RWPE1 (cell line): Measurements from ENCODE around the gene TEAD2.
A peak's percentile ranks its signal among the peaks of the same experiment; 100 is the strongest.

Experiments used
- CTCF ChIA-PET: fragments of 350-600 bp; sonication (Branson Sonifier 250); formaldehyde crosslinking; extraction: SDS; loops from one replicate; lab custom pipeline; 2021; lab: Yijun Ruan, JAX
- POLR2A ChIA-PET: fragments of 400-600 bp; formaldehyde crosslinking; extraction: SDS; loops from one replicate; lab custom pipeline; 2020; ENCODE audit warnings: antibody characterized with exemption; ENCODE audit not compliant: low non-redundant PET; lab: Yijun Ruan, JAX
- DNase-seq: peaks from one replicate; pipeline ENCODE4 v3.0.0; 2012; ENCODE audit warnings: low spot score
- H3K27ac ChIP-seq: fragments of 450-650 bp; 2 replicates; pipeline ENCODE4 v1.5.1; 2017
- TF ChIP-seq, protein P1 (sequence below): fragments of 450-650 bp; conservative IDR thresholded peaks from 2 replicates; pipeline ENCODE4 v1.5.1; 2017; ENCODE audit warnings: low read depth, mild to moderate bottlenecking

The TEAD2 gene

DNA sequence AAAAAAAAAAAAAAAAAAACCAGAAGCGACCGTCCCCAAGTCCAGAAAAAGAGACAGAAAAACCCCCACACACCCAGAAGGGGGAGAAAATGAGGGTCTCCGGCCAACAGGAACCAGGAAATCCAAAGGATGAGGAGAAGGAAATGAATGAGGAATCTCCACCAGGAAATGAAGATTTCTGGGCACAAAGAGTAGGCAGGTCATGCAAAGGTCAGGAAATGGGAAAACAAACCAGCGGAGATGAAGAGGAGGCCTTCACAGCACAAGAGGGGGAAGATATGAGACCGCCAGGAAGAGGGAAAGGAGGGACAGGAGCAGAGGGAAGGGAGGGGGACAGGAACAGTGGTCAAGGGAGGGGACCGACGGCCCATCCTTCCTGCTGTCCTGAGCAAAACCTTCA lies 5.8 kb downstream of the TEAD2 start:
- H3K27ac ChIP-seq: 0 out of 2 replicates have a peak overlapping the region, but pooled peaks have one; percentile 29
- POLR2A ChIA-PET: no interaction called here
- DNase-seq: no peak
- TF ChIP-seq, protein P1, sequence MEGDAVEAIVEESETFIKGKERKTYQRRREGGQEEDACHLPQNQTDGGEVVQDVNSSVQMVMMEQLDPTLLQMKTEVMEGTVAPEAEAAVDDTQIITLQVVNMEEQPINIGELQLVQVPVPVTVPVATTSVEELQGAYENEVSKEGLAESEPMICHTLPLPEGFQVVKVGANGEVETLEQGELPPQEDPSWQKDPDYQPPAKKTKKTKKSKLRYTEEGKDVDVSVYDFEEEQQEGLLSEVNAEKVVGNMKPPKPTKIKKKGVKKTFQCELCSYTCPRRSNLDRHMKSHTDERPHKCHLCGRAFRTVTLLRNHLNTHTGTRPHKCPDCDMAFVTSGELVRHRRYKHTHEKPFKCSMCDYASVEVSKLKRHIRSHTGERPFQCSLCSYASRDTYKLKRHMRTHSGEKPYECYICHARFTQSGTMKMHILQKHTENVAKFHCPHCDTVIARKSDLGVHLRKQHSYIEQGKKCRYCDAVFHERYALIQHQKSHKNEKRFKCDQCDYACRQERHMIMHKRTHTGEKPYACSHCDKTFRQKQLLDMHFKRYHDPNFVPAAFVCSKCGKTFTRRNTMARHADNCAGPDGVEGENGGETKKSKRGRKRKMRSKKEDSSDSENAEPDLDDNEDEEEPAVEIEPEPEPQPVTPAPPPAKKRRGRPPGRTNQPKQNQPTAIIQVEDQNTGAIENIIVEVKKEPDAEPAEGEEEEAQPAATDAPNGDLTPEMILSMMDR: no peak
- CTCF ChIA-PET: no interaction called here

DNA sequence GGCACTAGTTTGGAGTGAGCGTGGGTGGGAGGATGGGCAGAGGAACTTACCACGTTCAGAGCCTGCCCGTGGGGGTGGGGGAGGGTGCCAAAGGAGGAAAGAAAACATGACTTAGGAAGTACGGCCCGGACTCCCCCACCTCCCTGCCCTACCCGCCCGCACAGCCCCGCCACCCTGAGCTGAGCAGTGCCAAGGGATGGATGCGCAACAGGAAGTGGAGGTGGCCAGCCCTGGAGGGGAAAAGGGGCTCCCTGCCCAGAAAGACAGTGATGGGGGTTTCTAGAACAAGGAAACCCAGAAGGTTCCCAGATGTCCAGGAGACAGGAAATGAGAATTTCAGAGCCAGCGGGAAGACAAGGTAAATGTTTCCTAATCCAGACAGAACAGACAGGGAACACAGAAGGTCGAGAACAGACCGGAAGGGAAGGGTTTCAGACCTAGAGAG lies 6.3 kb downstream of the TEAD2 start:
- POLR2A ChIA-PET: no interaction called here
- H3K27ac ChIP-seq: peak overlapping the region; percentile 13; the same call in 1 of the 2 replicates
- DNase-seq: no peak
- CTCF ChIA-PET: no interaction called here
- TF ChIP-seq, protein P1: no peak

DNA sequence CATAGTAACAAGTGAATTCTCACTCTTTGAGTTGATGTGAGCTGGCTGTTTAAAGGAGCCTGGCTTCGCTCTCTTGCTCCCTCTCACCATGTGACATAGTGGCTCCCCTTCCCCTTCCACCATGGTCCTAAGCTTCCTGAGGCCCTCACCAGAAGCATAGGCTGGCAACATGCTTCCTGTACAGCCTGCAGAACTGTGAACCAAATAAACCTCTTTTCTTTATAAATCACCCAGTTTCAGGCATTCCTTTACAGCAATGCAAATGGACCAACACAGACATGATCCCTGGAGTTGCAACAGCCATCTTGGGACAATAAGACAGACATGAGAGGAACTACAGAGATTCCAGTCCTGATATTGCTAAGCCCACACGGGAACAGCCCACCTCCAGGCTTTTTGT lies 12.6 kb downstream of the TEAD2 start:
- CTCF ChIA-PET: interaction anchor here (0.6 kb wide), 1 partner anchor 16 kb away, joined by 3 read pairs; no protein-coding TSS in a partner anchor
- POLR2A ChIA-PET: no interaction called here

DNA sequence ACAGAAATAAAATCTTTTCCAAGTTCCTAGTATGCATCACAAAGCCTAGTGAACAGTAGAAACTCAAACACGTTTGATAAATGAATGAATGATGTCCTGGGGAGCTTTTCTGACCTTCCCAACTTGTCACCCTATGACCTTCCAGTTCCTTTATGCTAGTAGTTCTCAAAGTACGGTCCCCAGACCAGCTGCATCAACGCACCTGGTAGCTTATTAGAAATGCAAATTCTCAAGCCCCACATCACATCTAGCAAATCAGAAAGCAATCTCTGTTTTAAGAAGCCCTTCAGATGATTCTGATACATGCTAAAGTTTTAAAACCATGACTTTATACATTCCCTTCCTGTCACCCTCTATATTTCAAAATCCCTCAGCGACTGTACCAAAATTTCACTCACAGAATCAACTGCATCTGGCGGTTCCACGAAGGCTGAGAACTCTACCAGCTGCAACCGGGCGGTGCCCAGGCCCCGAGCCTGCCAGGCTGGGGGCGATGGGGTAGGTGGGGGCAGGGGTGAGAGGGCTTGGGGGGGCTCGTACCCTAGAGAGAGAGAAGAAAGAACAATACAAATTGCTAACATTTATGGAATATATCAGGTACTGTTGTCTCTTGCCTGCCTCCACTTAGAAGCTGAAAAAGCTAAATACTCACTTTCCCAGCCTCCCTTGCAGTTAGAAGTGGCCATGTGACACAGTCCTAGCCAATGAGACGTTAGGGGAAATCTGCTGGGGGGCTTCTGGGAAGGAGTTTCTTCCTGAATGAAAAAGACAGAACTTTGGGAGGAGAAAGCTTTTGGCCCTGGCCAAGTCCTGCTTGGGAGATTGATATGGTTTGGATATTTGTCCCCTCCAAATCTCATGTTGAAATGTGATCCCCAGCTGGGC lies 13.7 kb downstream of the TEAD2 start:
- DNase-seq: no peak
- ChIA-PET CTCF (interaction anchor here (0.6 to 1.1 kb wide), 2 partner anchors 12 to 15 kb away, joined by 3 read pairs; no protein-coding TSS in a partner anchor), POLR2A (no interaction called here)
- TF ChIP-seq, protein P1: no peak
- no peak overlapping the region for H3K27ac ChIP-seq

More for the DNA sequence above, 12.6 kb downstream of the TEAD2 start:
- TF ChIP-seq, protein P1: no peak
- H3K27ac ChIP-seq: no peak overlapping the region
- no peak for DNase-seq

DNA sequence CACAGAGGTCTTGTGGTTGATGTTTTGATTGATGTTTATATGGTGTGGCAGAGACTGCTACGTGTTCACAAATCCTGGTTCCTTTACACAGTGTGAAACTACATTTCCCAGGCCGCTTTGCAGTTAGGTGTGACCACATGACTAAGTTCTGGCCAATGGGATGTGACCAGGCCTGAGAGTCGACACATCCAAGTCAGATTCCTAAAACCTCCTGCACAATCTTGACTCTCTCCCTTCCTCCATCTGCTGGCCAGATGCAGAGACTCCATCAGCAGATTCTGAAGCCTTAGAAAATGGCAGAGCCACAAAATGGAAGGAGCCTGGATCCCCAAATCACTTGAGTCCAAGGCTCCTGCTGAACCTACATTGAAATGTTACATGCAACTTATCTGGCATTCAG lies 14.4 kb downstream of the TEAD2 start:
- CTCF ChIA-PET: interaction anchor here (1.1 kb wide), 1 partner anchor 11 kb away, joined by 3 read pairs; no protein-coding TSS in a partner anchor
- TF ChIP-seq, protein P1: no peak
- DNase-seq: peak; percentile 62
- POLR2A ChIA-PET: interaction anchor here (0.5 kb wide), 1 partner anchor 216 kb away, joined by 3 read pairs; no protein-coding TSS in a partner anchor
- H3K27ac ChIP-seq: no peak overlapping the region

DNA sequence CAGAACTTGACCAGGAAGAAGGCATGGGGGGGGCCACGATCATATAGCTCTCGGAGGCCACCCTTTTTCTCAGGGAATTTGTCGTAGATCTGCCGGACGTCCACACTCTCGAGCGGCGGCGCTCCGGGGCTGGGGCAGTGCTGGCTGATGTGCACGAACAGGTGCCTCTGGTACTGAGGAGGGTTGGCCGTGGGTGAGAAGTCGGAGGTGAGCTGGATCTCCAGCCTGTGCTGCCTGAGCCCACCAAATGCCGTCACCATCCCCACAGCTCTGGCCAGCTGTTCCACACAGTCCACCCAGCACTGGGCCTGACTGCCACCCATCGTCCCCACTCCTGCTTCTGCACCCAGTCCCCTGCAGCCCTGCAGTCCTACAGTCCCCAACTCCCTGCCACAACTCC lies 15.0 kb downstream of the TEAD2 start:
- POLR2A ChIA-PET: no interaction called here
- CTCF ChIA-PET: no interaction called here
- no peak for DNase-seq
- no peak overlapping the region for H3K27ac ChIP-seq
- TF ChIP-seq, protein P1: no peak
